A673 (cell line): ENCODE data around the gene AVPR1A. TPM values are rescaled to one million over a fixed set of nuclear protein-coding genes. Genes with fewer than 3 reads are reported as not detected.

Experiments used
- BruUV-seq: library from RNA; stranded (reverse); fragments of 400-500 nt; replicated peaks from 2 replicates; lab custom pipeline; 2021; lab: Mats Ljungman, UMichigan
- CTCF ChIA-PET: fragments of 300-600 bp; sonication (Branson Sonifier 250); formaldehyde crosslinking; loops from one replicate; lab custom pipeline; 2022; ENCODE audit warnings: antibody characterized with exemption; lab: Charles Lee
- POLR2A ChIA-PET: fragments of 300-600 bp; sonication (Branson Sonifier 250); formaldehyde crosslinking; loops from one replicate; lab custom pipeline; 2022; ENCODE audit warnings: antibody characterized with exemption; ENCODE audit not compliant: low non-redundant PET; lab: Charles Lee
- DNase-seq: peaks from one replicate; pipeline ENCODE4 v3.0.0-alpha.2; 2015; ENCODE audit warnings: low spot score
- H3K27ac ChIP-seq: fragments of 200-600 bp; sonication (generic); 2 replicates; pipeline ENCODE4 v1.5.1; 2016; ENCODE audit warnings: mixed run types, low read depth, mild to moderate bottlenecking, mixed read lengths, antibody characterized with exemption, low read length; ENCODE audit not compliant: poor library complexity, severe bottlenecking
- H3K27me3 ChIP-seq: fragments of 200-600 bp; sonication (generic); replicated peaks from 2 replicates; pipeline ENCODE4 v1.6.1; 2017; ENCODE audit warnings: mixed run types, low read depth, mild to moderate bottlenecking, mixed read lengths, antibody characterized with exemption, low read length; ENCODE audit not compliant: insufficient read depth, poor library complexity
- H3K36me3 ChIP-seq: fragments of 200-600 bp; sonication (generic); 2 replicates; pipeline ENCODE4 v1.6.1; 2016; ENCODE audit warnings: mixed run types, mild to moderate bottlenecking, mixed read lengths, antibody characterized with exemption, low read length; ENCODE audit not compliant: insufficient read depth, poor library complexity, severe bottlenecking
- H3K4me1 ChIP-seq: fragments of 200-600 bp; sonication (generic); 2 replicates; pipeline ENCODE4 v1.6.1; 2017; ENCODE audit warnings: mixed run types, mild to moderate bottlenecking, mixed read lengths, antibody characterized with exemption, low read length; ENCODE audit not compliant: insufficient read depth, poor library complexity, severe bottlenecking
- H3K4me3 ChIP-seq: fragments of 200-600 bp; sonication (generic); 2 replicates; pipeline ENCODE4 v1.5.1; 2016; ENCODE audit warnings: low read depth, mixed run types, mild to moderate bottlenecking, mixed read lengths, low read length; ENCODE audit not compliant: poor library complexity, severe bottlenecking
- H3K9me3 ChIP-seq: fragments of 200-600 bp; sonication (generic); 2 replicates; pipeline ENCODE4 v1.6.1; 2016; ENCODE audit warnings: mixed run types, low read depth, mild to moderate bottlenecking, mixed read lengths, antibody characterized with exemption, low read length; ENCODE audit not compliant: poor library complexity, severe bottlenecking
- EZH2 ChIP-seq: fragments of 200-600 bp; sonication (generic); IDR thresholded peaks from 2 replicates; pipeline ENCODE4 v1.6.1; 2017; ENCODE audit warnings: borderline replicate concordance, low read depth, mild to moderate bottlenecking, mixed read lengths, antibody characterized with exemption, low read length; ENCODE audit not compliant: poor library complexity, severe bottlenecking
- intact Hi-C: fragments of 100-400 bp; cut with micrococcal nuclease; formaldehyde crosslinking; loops from one replicate; pipeline ENCODE4 v1.10.0; 2022; ENCODE audit not compliant: unreplicated experiment
- total RNA-seq: library from RNA; stranded (reverse); gene quantifications from 2 replicates; pipeline ENCODE4 v1.2.3, GENCODE V29; 2021
- TF ChIP-seq, protein P1 (sequence below): fragments of 300-800, 200-600 bp; sonication (generic); conservative IDR thresholded peaks from 2 replicates; pipeline ENCODE4 v1.5.1; 2017; ENCODE audit warnings: low read depth, mild to moderate bottlenecking, antibody characterized with exemption, low read length, moderate library complexity, mixed read lengths

The AVPR1A gene
- total RNA-seq, 1 experiment from 2014 or later = 1.9 TPM

DNA sequence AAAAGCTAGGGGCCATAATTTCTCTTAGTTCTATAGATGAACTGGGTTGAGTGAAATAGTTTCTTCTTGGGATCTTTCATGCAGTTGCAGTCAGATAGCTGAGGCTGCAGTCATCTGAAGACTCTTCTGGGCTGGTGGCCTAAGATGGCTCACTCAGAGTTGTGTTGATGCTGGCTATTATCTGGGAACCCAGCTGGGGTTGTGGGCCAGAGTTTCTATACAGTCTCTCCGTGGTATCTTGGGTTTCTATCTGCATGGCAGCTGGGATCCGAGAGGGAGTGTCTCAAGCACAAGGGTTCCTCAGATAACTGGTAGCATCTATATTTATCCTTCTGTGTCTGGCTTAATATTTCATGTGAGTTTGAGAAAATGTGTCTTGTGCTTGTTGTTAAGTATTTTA lies 21.1 kb downstream of the AVPR1A start:
- DNase-seq = no peak
- Histone ChIP-seq H3K36me3 (no peaks in the 10 kb centered on the region), H3K27me3 (no peaks in the 10 kb centered on the region), H3K4me1 (no peaks in the 10 kb centered on the region), H3K9me3 (no peaks in the 10 kb centered on the region), H3K4me3 (no peak overlapping the region), H3K27ac (no peak overlapping the region)
- no peak for TF ChIP-seq EZH2
- TF ChIP-seq, protein P1, sequence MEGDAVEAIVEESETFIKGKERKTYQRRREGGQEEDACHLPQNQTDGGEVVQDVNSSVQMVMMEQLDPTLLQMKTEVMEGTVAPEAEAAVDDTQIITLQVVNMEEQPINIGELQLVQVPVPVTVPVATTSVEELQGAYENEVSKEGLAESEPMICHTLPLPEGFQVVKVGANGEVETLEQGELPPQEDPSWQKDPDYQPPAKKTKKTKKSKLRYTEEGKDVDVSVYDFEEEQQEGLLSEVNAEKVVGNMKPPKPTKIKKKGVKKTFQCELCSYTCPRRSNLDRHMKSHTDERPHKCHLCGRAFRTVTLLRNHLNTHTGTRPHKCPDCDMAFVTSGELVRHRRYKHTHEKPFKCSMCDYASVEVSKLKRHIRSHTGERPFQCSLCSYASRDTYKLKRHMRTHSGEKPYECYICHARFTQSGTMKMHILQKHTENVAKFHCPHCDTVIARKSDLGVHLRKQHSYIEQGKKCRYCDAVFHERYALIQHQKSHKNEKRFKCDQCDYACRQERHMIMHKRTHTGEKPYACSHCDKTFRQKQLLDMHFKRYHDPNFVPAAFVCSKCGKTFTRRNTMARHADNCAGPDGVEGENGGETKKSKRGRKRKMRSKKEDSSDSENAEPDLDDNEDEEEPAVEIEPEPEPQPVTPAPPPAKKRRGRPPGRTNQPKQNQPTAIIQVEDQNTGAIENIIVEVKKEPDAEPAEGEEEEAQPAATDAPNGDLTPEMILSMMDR = no peak
- ChIA-PET CTCF (no interaction called here), POLR2A (no interaction called here)
- no TSS peak for BruUV-seq
- intact Hi-C loops = no loop called here

DNA sequence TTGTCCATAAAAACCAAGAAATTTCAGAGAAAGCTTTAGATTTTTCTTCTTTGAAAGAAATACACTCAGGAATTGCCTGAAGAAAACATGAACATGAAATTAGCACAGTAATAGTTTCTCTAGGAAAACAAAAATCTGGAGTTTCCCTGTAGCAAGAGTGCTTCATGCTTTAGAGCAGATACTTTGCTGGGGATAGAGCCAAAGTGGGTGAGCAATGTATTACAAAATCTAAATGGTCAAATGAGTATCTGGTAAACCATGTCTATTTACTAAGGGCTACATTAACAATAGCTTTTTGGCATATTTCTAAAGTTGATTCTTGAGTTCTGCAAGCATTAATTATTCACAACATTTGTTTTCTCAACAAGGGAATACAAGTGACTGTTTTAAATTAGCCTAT lies 26.2 kb downstream of the AVPR1A start:
- Histone ChIP-seq H3K9me3 (no peaks in the 10 kb centered on the region), H3K4me1 (no peaks in the 10 kb centered on the region), H3K4me3 (no peak overlapping the region), H3K36me3 (no peaks in the 10 kb centered on the region), H3K27ac (no peak overlapping the region), H3K27me3 (no peaks in the 10 kb centered on the region)
- DNase-seq = no peak
- ChIA-PET POLR2A (no interaction called here), CTCF (no interaction called here)
- no TSS peak for BruUV-seq
- TF ChIP-seq, protein P1 = no peak
- no peak for TF ChIP-seq EZH2
- intact Hi-C loops = no loop called here

DNA sequence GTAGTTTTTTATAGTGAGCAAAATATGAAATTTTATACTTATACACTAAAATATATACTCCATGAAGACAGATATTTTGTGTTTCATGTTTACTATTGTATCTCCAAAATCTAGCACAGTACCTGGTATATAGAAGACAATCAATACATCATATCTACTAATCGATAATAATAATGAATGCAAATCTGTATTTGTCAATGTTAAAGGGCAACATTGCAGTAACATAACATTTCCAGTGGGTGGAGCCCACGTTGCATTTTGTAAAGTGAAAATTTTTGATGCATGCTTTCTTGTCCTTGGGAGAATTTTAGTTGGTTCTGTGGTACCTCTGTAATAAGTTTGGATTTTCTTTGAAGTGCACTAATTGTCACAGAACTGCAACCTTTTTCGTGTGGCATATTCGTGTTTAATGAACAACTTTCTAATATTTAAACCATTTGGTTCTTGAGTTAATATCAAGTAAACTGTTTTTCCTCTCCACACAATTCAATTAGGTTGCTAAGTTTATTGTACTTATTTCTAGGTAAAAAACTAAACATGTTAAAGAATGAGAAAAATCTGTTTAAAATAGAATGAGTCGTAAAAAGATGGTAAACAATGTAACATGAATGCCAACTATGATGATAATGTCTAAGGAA lies 47.4 kb downstream of the AVPR1A start:
- H3K4me1 ChIP-seq = no peaks in the 10 kb centered on the region
- intact Hi-C loops = loop anchor here (1.0 to 10.0 kb wide), 4 partner anchors 173 to 1151 kb away; no protein-coding TSS in a partner anchor
- BruUV-seq = no TSS peak
- POLR2A ChIA-PET = no interaction called here
- DNase-seq = peak; percentile 46
- no peak overlapping the region for H3K4me3 ChIP-seq
- H3K27ac ChIP-seq = no peak overlapping the region
- CTCF ChIA-PET = no interaction called here
- no peaks in the 10 kb centered on the region for H3K36me3 ChIP-seq
- H3K27me3 ChIP-seq = no peaks in the 10 kb centered on the region
- no peaks in the 10 kb centered on the region for H3K9me3 ChIP-seq
- no peak for TF ChIP-seq EZH2
- TF ChIP-seq, protein P1 = peak; percentile 87
